ENCODE results near the gene TNFRSF12A. TPM values are rescaled to one million over a fixed set of nuclear protein-coding genes. Genes with fewer than 3 reads are reported as not detected.

Gene TNFRSF12A, protein sequence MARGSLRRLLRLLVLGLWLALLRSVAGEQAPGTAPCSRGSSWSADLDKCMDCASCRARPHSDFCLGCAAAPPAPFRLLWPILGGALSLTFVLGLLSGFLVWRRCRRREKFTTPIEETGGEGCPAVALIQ
- total RNA-seq = 100 to 1,000 TPM in 3 of 9 donors, 10 to 100 TPM in 6; 27.8 to 289 (median 92.4) TPM
- 100 to 1,000 TPM; 260 to 824 TPM for polyA plus RNA-seq
- long read RNA-seq, donor 1, transcript TNFRSF12A-201 (4 exons, 1,033 nt) = major isoform, 25 of 34 reads
- long read RNA-seq, donor 1, partial matches to known transcripts = 3 of 34 reads
- long read RNA-seq, donor 1, other reads (novel, unspliced or antisense) = 5 of 34 reads
- long read RNA-seq, donor 2, transcript TNFRSF12A-201 (4 exons, 1,033 nt) = major isoform, 33 of 37 reads
- long read RNA-seq, donor 2, partial matches to known transcripts = 0 of 37 reads
- long read RNA-seq, donor 2, other reads (novel, unspliced or antisense) = 1 of 37 reads
- long read RNA-seq, donor 3, transcript TNFRSF12A-202 (3 exons, 881 nt) = minor isoform, 5 of 323 reads
- long read RNA-seq, donor 3, transcript TNFRSF12A-203 (3 exons, 1,678 nt) = minor isoform, 12 of 323 reads
- long read RNA-seq, donor 3, transcript TNFRSF12A-201 (4 exons, 1,033 nt) = major isoform, 258 of 323 reads
- long read RNA-seq, donor 3, partial matches to known transcripts = 13 of 323 reads
- long read RNA-seq, donor 3, other reads (novel, unspliced or antisense) = 35 of 323 reads

DNA sequence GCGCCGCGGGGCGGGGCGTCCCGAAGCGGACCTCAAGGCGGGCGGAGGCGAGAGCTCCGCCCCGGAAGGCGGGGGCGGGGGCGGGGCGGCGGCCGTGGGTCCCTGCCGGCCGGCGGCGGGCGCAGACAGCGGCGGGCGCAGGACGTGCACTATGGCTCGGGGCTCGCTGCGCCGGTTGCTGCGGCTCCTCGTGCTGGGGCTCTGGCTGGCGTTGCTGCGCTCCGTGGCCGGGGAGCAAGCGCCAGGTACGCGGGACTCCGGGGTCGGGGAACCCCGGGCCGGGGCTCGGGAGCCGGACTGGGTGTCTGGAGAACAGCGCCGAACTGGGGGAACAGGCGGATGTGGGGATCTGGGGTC lies at the start of gene TNFRSF12A:
Gene TNFRSF12A (plus strand): TSS at position 122 of the 357 bp plus-strand sequence. CDS start 30 bp downstream, at position 152.
- WGBS, 4 donors = 0 to 4% (median 1%) methylated on average over 16 to 49 of the region's 49 CpGs
- peaks cover 6 to 21% (median 14%) of the 10 kb centered on the region in 9 donors for H3K27me3 ChIP-seq
- intact Hi-C loops (cut with DNase I) = loop anchor here in 1 of 10 donors (1.0 kb wide), 1 partner anchor 16 kb away; no protein-coding TSS in a partner anchor
- H3K9me3 ChIP-seq = no peaks in the 10 kb centered on the region
- peak within 1 kb of the TSS; percentile 31 to 100 (median 96) for H3K27ac ChIP-seq
- TF ChIP-seq, protein P1, sequence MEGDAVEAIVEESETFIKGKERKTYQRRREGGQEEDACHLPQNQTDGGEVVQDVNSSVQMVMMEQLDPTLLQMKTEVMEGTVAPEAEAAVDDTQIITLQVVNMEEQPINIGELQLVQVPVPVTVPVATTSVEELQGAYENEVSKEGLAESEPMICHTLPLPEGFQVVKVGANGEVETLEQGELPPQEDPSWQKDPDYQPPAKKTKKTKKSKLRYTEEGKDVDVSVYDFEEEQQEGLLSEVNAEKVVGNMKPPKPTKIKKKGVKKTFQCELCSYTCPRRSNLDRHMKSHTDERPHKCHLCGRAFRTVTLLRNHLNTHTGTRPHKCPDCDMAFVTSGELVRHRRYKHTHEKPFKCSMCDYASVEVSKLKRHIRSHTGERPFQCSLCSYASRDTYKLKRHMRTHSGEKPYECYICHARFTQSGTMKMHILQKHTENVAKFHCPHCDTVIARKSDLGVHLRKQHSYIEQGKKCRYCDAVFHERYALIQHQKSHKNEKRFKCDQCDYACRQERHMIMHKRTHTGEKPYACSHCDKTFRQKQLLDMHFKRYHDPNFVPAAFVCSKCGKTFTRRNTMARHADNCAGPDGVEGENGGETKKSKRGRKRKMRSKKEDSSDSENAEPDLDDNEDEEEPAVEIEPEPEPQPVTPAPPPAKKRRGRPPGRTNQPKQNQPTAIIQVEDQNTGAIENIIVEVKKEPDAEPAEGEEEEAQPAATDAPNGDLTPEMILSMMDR (IDR thresholded peaks at IDR 0.05) = peak in 3 of 12 donors; percentile 11 to 24 (median 22)
- peak; percentile 45 to 89 for TF ChIP-seq POLR2A (IDR thresholded peaks at IDR 0.05)
- ATAC-seq (peak in 3 of 4 donors; percentile 3 to 45 (median 42)), DNase-seq (peak; percentile 82 to 90 (median 84))
- peaks cover 0 to 5% (median 0%) of the 10 kb centered on the region in 9 donors for H3K36me3 ChIP-seq
- H3K4me3 ChIP-seq = peak within 1 kb of the TSS; percentile 35 to 99 (median 76)
- H3K4me1 ChIP-seq = peaks cover 13 to 61% (median 44%) of the 10 kb centered on the region in 12 donors

- Histone ChIP-seq H3K9me3 (no peaks in the 10 kb centered on the region), H3K4me1 (peaks cover 3 to 49% (median 28%) of the 10 kb centered on the region in 12 donors), H3K27ac (peak overlapping the region in 3 of 12 donors; percentile 25 to 69 (median 54)), H3K27me3 (peaks cover 24 to 29% (median 27%) of the 10 kb centered on the region in 9 donors), H3K36me3 (peaks cover 0 to 19% (median 0%) of the 10 kb centered on the region in 9 donors), H3K4me3 (peak overlapping the region in 9 of 12 donors; percentile 68 to 95 (median 78))
- ATAC-seq = no peak
- no peak for TF ChIP-seq POLR2A (IDR thresholded peaks at IDR 0.05)
- TF ChIP-seq, protein P1 (IDR thresholded peaks at IDR 0.05) = no peak
- WGBS, 4 donors = 90 to 95% (median 90%) methylated on average over 5 to 6 of the region's 6 CpGs
- DNase-seq = no peak
- intact Hi-C loops (cut with DNase I) = no loop called here
These were observed 49.6 kb upstream of the TNFRSF12A start for GRCh38 chr16:2970563-2970962.

DNA sequence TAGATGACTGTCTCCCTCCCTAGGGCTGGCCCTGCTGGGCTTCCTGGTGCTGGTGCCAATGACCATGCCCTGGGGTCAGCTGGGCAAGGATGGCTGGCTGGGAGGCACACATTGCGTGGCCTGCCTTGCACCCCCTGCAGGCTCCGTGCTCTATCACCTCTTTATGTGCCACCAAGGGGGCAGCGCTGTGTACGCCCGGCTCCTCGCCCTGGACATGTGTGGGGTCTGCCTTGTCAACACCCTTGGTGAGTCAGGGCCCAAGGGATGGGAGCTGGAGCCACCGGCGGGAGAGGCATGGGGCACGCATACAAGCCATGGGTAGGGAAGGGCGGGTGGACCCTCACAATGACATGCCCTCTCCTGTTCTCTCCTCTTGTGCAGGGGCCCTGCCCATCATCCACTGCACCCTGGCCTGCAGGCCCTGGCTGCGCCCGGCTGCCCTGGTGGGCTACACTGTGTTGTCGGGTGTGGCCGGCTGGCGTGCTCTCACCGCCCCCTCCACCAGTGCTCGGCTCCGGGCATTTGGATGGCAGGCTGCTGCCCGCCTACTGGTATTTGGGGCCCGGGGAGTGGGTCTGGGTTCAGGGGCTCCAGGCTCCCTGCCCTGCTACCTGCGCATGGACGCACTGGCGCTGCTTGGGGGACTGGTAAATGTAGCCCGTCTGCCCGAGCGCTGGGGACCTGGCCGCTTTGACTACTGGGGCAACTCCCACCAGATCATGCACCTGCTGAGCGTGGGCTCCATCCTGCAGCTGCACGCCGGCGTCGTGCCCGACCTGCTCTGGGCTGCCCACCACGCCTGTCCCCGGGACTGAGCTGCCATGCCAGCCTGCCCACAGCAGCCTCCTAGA lies 48.8 kb upstream of the TNFRSF12A start:
- no peaks in the 10 kb centered on the region for H3K9me3 ChIP-seq
- 95 to 97% (median 96%) methylated on average over 23 to 35 of the region's 35 CpGs for WGBS, 4 donors
- H3K4me3 ChIP-seq = peak overlapping the region in 1 of 12 donors; percentile 95
- peaks cover 16 to 22% (median 19%) of the 10 kb centered on the region in 9 donors for H3K27me3 ChIP-seq
- intact Hi-C loops (cut with DNase I) = no loop called here
- peaks cover 3 to 48% (median 28%) of the 10 kb centered on the region in 12 donors for H3K4me1 ChIP-seq
- no peak overlapping the region for H3K27ac ChIP-seq
- DNase-seq = no peak
- TF ChIP-seq POLR2A (IDR thresholded peaks at IDR 0.05) = no peak
- ATAC-seq = no peak
- H3K36me3 ChIP-seq = peaks cover 0 to 21% (median 0%) of the 10 kb centered on the region in 9 donors
